Tibial nerve (tissue), 4 donors: ENCODE data around the gene UNC79. TPM values are rescaled to one million over a fixed set of nuclear protein-coding genes. Genes with fewer than 3 reads are reported as not detected.

Source experiments
- DNase-seq, 2 donors: peaks; one replicate each; pipeline ENCODE4 v3.0.0-alpha.2; 2019; ENCODE audit warnings: low spot score in 2 of 2
- H3K27ac ChIP-seq, 4 donors: fragments of 200-600 bp; sonication (generic) in 3 of 4; one replicate each; pipeline ENCODE4 v1.5.1; 2017 to 2019; ENCODE audit warnings: mild to moderate bottlenecking in 1 of 4
- H3K27me3 ChIP-seq, 2 donors: fragments of 200-600 bp; sonication (generic) in 1 of 2; one replicate each; pipeline versions ENCODE4 v1.5.1 to v1.6.0; 2017 to 2019
- H3K36me3 ChIP-seq, 3 donors: fragments of 200-600 bp; sonication (generic); one replicate each; pipeline ENCODE4 v1.5.1; 2018 to 2019
- H3K4me1 ChIP-seq, 4 donors: fragments of 200-600 bp; sonication (generic) in 3 of 4; one replicate each; pipeline ENCODE4 v1.5.1; 2017 to 2019
- H3K4me3 ChIP-seq, 4 donors: fragments of 200-600 bp; sonication (generic) in 3 of 4; one replicate each; pipeline ENCODE4 v1.5.1; 2017 to 2019; ENCODE audit warnings: mild to moderate bottlenecking in 1 of 4, moderate library complexity in 1 of 4
- H3K9me3 ChIP-seq, 4 donors: fragments of 200-600 bp; sonication (generic) in 3 of 4; one replicate each; pipeline ENCODE4 v1.5.1; 2017 to 2019
- CTCF ChIP-seq, 5 experiments: fragments of 200-600 bp in 3 of 5; fragments of 450-650 bp in 2 of 5; sonication (generic) in 3 of 5; IDR thresholded peaks; one replicate each; pipeline ENCODE4 v1.5.1; 2016 to 2019; ENCODE audit warnings: antibody characterized with exemption in 5 of 5, mild to moderate bottlenecking in 3 of 5, moderate library complexity in 2 of 5
- EP300 ChIP-seq, 2 donors: sonication (generic); formaldehyde crosslinking; IDR thresholded peaks; one replicate each; pipeline ENCODE4 v1.6.1; 2017; ENCODE audit warnings: antibody characterized with exemption in 2 of 2, mild to moderate bottlenecking in 1 of 2
- POLR2A ChIP-seq, 2 donors: fragments of 450-650 bp; IDR thresholded peaks; one replicate each; pipeline ENCODE4 v1.6.1; 2017; ENCODE audit warnings: antibody characterized with exemption in 2 of 2, mild to moderate bottlenecking in 2 of 2, moderate library complexity in 2 of 2
- WGBS, 2 donors: methylation state at CpG; one replicate each; pipeline ENCODE4 v1.1.5; 2018; 5-methylcytosine and 5-hydroxymethylcytosine counted together
- total RNA-seq, 4 donors: library from RNA; depleted of rRNA; stranded (reverse); fragments of >200 nt; gene quantifications; one replicate each; pipeline ENCODE4 v1.1.0, GENCODE V29; 2016

UNC79 gene
- total RNA-seq, 4 donors from 2014 or later: under 0.01 to 1.3 (median 0.21) TPM; not detected in 1

- H3K4me3 ChIP-seq: no peak overlapping the region
- H3K9me3 ChIP-seq: no peaks in the 10 kb centered on the region
- no peaks in the 10 kb centered on the region for H3K4me1 ChIP-seq
- H3K27me3 ChIP-seq: no peaks in the 10 kb centered on the region
- H3K36me3 ChIP-seq: no peaks in the 10 kb centered on the region
- no peak overlapping the region for H3K27ac ChIP-seq
- TF ChIP-seq CTCF (IDR thresholded peaks at IDR 0.05) (no peak), EP300 (IDR thresholded peaks at IDR 0.05) (peak in 1 of 2 donors; percentile 69)
- DNase-seq: no peak
Measured at GRCh38 chr14:93533842-93534241, 103.1 kb downstream of the UNC79 start.

GRCh38 chr14:93535537-93535936, 104.8 kb downstream of the UNC79 start:
- 85 to 88% methylated on average over 3 of the region's 3 CpGs for WGBS, 2 donors
- Histone ChIP-seq H3K4me3 (no peak overlapping the region), H3K27me3 (no peaks in the 10 kb centered on the region), H3K9me3 (no peaks in the 10 kb centered on the region), H3K4me1 (no peaks in the 10 kb centered on the region), H3K27ac (no peak overlapping the region), H3K36me3 (no peaks in the 10 kb centered on the region)
- DNase-seq: no peak
- no peak for TF ChIP-seq EP300 (IDR thresholded peaks at IDR 0.05)
- TF ChIP-seq POLR2A (IDR thresholded peaks at IDR 0.05): no peak
- no peak for TF ChIP-seq CTCF (IDR thresholded peaks at IDR 0.05)

- Histone ChIP-seq H3K4me3 (no peak overlapping the region), H3K4me1 (no peaks in the 10 kb centered on the region), H3K27me3 (no peaks in the 10 kb centered on the region), H3K9me3 (no peaks in the 10 kb centered on the region), H3K36me3 (no peaks in the 10 kb centered on the region), H3K27ac (no peak overlapping the region)
- WGBS, 2 donors: 74 to 77% methylated on average over 8 of the region's 8 CpGs
- TF ChIP-seq CTCF (IDR thresholded peaks at IDR 0.05): no peak
- TF ChIP-seq EP300 (IDR thresholded peaks at IDR 0.05): no peak
- TF ChIP-seq POLR2A (IDR thresholded peaks at IDR 0.05): no peak
- no peak for DNase-seq
Measured at GRCh38 chr14:93536945-93537344, 106.2 kb downstream of the UNC79 start.

GRCh38 chr14:93537951-93538350, 107.2 kb downstream of the UNC79 start:
- Histone ChIP-seq H3K36me3 (no peaks in the 10 kb centered on the region), H3K4me1 (no peaks in the 10 kb centered on the region), H3K4me3 (no peak overlapping the region), H3K9me3 (no peaks in the 10 kb centered on the region), H3K27ac (no peak overlapping the region), H3K27me3 (no peaks in the 10 kb centered on the region)
- no peak for TF ChIP-seq POLR2A (IDR thresholded peaks at IDR 0.05)
- TF ChIP-seq EP300 (IDR thresholded peaks at IDR 0.05): no peak
- no peak for DNase-seq
- WGBS, 2 donors: 80 to 87% methylated on average over 16 of the region's 16 CpGs

- no peak overlapping the region for H3K27ac ChIP-seq
- no peak for DNase-seq
- TF ChIP-seq EP300 (IDR thresholded peaks at IDR 0.05) (no peak), CTCF (IDR thresholded peaks at IDR 0.05) (no peak), POLR2A (IDR thresholded peaks at IDR 0.05) (no peak)
- H3K4me3 ChIP-seq: no peak overlapping the region
- H3K36me3 ChIP-seq: no peaks in the 10 kb centered on the region
- no peaks in the 10 kb centered on the region for H3K4me1 ChIP-seq
- no peaks in the 10 kb centered on the region for H3K9me3 ChIP-seq
- WGBS, 2 donors: 89 to 92% methylated on average over 9 of the region's 9 CpGs
- H3K27me3 ChIP-seq: no peaks in the 10 kb centered on the region
Measured at GRCh38 chr14:93538413-93538812, 107.7 kb downstream of the UNC79 start.

- WGBS, 2 donors: 63 to 67% methylated on average over 1 of the region's 1 CpG
- Histone ChIP-seq H3K4me1 (no peaks in the 10 kb centered on the region), H3K27me3 (no peaks in the 10 kb centered on the region), H3K27ac (no peak overlapping the region), H3K4me3 (no peak overlapping the region), H3K9me3 (no peaks in the 10 kb centered on the region), H3K36me3 (no peaks in the 10 kb centered on the region)
- DNase-seq: no peak
- no peak for TF ChIP-seq CTCF (IDR thresholded peaks at IDR 0.05)
- TF ChIP-seq POLR2A (IDR thresholded peaks at IDR 0.05): no peak
- no peak for TF ChIP-seq EP300 (IDR thresholded peaks at IDR 0.05)
Measured at GRCh38 chr14:93540235-93540634, 109.5 kb downstream of the UNC79 start.
